IMR-90 (cell line): ENCODE measurements around the gene EPGN. TPM values are rescaled to one million over a fixed set of nuclear protein-coding genes. Genes with fewer than 3 reads are reported as not detected.

ENCODE experiments used
- ATAC-seq: fragments of 200-7000 bp; cut with Tn5 transposase; 2 replicates; pipeline ENCODE4 v1.9.1; 2020; ENCODE audit warnings: low read depth, mild to moderate bottlenecking, moderate library complexity
- BruUV-seq: library from RNA; stranded (reverse); fragments of 400-500 nt; replicated peaks from 2 replicates; lab custom pipeline; 2021; lab: Mats Ljungman, UMichigan
- CTCF ChIA-PET: fragments of 300-600 bp; formaldehyde crosslinking; extraction: SDS; loops from one replicate; lab custom pipeline; 2021; ENCODE audit warnings: antibody characterized with exemption; lab: Yijun Ruan, JAX
- POLR2A ChIA-PET: fragments of 300-600 bp; sonication (Branson Sonifier 250); formaldehyde crosslinking; loops from one replicate; lab custom pipeline; 2022; ENCODE audit warnings: antibody characterized with exemption; ENCODE audit not compliant: unreplicated experiment; lab: Charles Lee
- DNase-seq: peaks from one replicate; pipeline ENCODE4 v3.0.0; 2013
- H2AFZ ChIP-seq: replicated peaks from 2 replicates; pipeline ENCODE3; 2013; ENCODE audit warnings: low read length, mild to moderate bottlenecking; ENCODE audit not compliant: poor library complexity
- H2AK5ac ChIP-seq: 2 replicates; pipeline ENCODE4 v1.6.1; 2013; ENCODE audit warnings: low read depth, low read length, inconsistent platforms
- H2AK9ac ChIP-seq: replicated peaks from 2 replicates; pipeline ENCODE3; 2013; ENCODE audit warnings: mild to moderate bottlenecking, low read depth, low read length, moderate library complexity; ENCODE audit not compliant: poor library complexity
- H2BK120ac ChIP-seq: 2 replicates; pipeline ENCODE4 v1.6.1; 2013; ENCODE audit warnings: low read depth, low read length, inconsistent platforms
- H2BK15ac ChIP-seq: 3 replicates; pipeline ENCODE4 v1.6.1; 2013; ENCODE audit warnings: low read depth, low read length, inconsistent platforms
- H2BK20ac ChIP-seq: 2 replicates; pipeline ENCODE4 v1.6.1; 2013; ENCODE audit warnings: low read depth, mild to moderate bottlenecking, inconsistent platforms, low read length, moderate library complexity
- H2BK5ac ChIP-seq: 2 replicates; pipeline ENCODE4 v1.6.1; 2013; ENCODE audit warnings: mild to moderate bottlenecking, low read depth, low read length, inconsistent platforms; ENCODE audit not compliant: poor library complexity, severe bottlenecking
- H3K14ac ChIP-seq: replicated peaks from 2 replicates; pipeline ENCODE4 v1.6.1; 2013; ENCODE audit warnings: low read depth, low read length, inconsistent platforms
- H3K18ac ChIP-seq: 2 replicates; pipeline ENCODE4 v1.6.1; 2013; ENCODE audit warnings: low read depth, low read length, control low read depth
- H3K23ac ChIP-seq: 2 replicates; pipeline ENCODE4 v1.6.1; 2013; ENCODE audit warnings: low read depth, low read length, inconsistent platforms
- H3K27ac ChIP-seq: 2 replicates; pipeline ENCODE4 v1.5.1; 2013; ENCODE audit warnings: mild to moderate bottlenecking, control low read depth, low read length; ENCODE audit not compliant: insufficient read depth
- H3K27me3 ChIP-seq: 2 replicates; pipeline ENCODE4 v1.6.1; 2013; ENCODE audit warnings: low read length; ENCODE audit not compliant: control insufficient read depth, insufficient read depth
- H3K36me3 ChIP-seq: 2 replicates; pipeline ENCODE4 v1.6.1; 2013; ENCODE audit warnings: low read length, mixed read lengths; ENCODE audit not compliant: control insufficient read depth, insufficient read depth
- H3K4ac ChIP-seq: 2 replicates; pipeline ENCODE4 v1.6.1; 2013; ENCODE audit warnings: low read depth, low read length, inconsistent platforms
- H3K4me1 ChIP-seq: 2 replicates; pipeline ENCODE4 v1.6.1; 2013; ENCODE audit warnings: low read length, mixed read lengths; ENCODE audit not compliant: control insufficient read depth, insufficient read depth
- H3K4me2 ChIP-seq: 2 replicates; pipeline ENCODE4 v1.6.1; 2013; ENCODE audit warnings: low read depth, mild to moderate bottlenecking, control low read depth, low read length, moderate library complexity
- H3K4me3 ChIP-seq: 2 replicates; pipeline ENCODE4 v1.5.1; 2013; ENCODE audit warnings: low read depth, mild to moderate bottlenecking, control low read depth, low read length, moderate library complexity; ENCODE audit not compliant: insufficient read depth
- H3K56ac ChIP-seq: 2 replicates; pipeline ENCODE4 v1.6.1; 2013; ENCODE audit warnings: low read length, inconsistent platforms; ENCODE audit not compliant: insufficient read depth; ENCODE audit errors: extremely low read depth
- H3K79me1 ChIP-seq, 2 experiments: 2 replicates each; pipeline ENCODE4 v1.6.1; 2013; ENCODE audit warnings: low read length in 2 of 2, inconsistent platforms in 1 of 2, low read depth in 1 of 2
- H3K9ac ChIP-seq: 2 replicates; pipeline ENCODE4 v1.6.1; 2013; ENCODE audit warnings: low read depth, low read length, control low read depth
- H3K9me1 ChIP-seq: 2 replicates; pipeline ENCODE4 v1.6.1; 2013; ENCODE audit warnings: low read length, inconsistent platforms; ENCODE audit not compliant: insufficient read depth
- H3K9me3 ChIP-seq: 2 replicates; pipeline ENCODE4 v1.6.1; 2013; ENCODE audit warnings: low read length; ENCODE audit not compliant: control insufficient read depth, insufficient read depth
- H4K20me1 ChIP-seq: 2 replicates; pipeline ENCODE4 v1.6.1; 2013; ENCODE audit warnings: low read length, inconsistent platforms; ENCODE audit not compliant: insufficient read depth
- H4K5ac ChIP-seq: 2 replicates; pipeline ENCODE4 v1.6.1; 2013; ENCODE audit warnings: mild to moderate bottlenecking, low read depth, low read length, control low read depth
- H4K8ac ChIP-seq, 2 experiments: 2 replicates each; pipeline ENCODE4 v1.6.1; 2013; ENCODE audit warnings: low read depth in 2 of 2, low read length in 2 of 2, control low read depth in 1 of 2, inconsistent platforms in 1 of 2
- H4K91ac ChIP-seq: 2 replicates; pipeline ENCODE4 v1.6.1; 2013; ENCODE audit warnings: low read depth, low read length, inconsistent platforms; ENCODE audit not compliant: insufficient read depth
- BHLHE40 ChIP-seq: fragments of 150-350 bp; IDR thresholded peaks from 2 replicates; pipeline ENCODE4 v1.6.1; 2016; ENCODE audit warnings: mild to moderate bottlenecking, low read depth, low read length
- CEBPB ChIP-seq: IDR thresholded peaks from 2 replicates; pipeline ENCODE4 v1.6.1; 2012; ENCODE audit warnings: low read depth, low read length, improper control_type of control experiment
- CHD1 ChIP-seq: IDR thresholded peaks from 2 replicates; pipeline ENCODE4 v1.6.1; 2012; ENCODE audit warnings: low read depth, low read length, improper control_type of control experiment
- FOS ChIP-seq: fragments of 150-350 bp; IDR thresholded peaks from 2 replicates; pipeline ENCODE4 v1.6.1; 2016; ENCODE audit warnings: low read depth, low read length
- MAFK ChIP-seq: IDR thresholded peaks from 2 replicates; pipeline ENCODE4 v1.6.1; 2012; ENCODE audit warnings: low read depth, low read length, improper control_type of control experiment
- MAZ ChIP-seq: IDR thresholded peaks from 2 replicates; pipeline ENCODE4 v1.6.1; 2012; ENCODE audit warnings: low read depth, mild to moderate bottlenecking, low read length, improper control_type of control experiment, moderate library complexity, borderline replicate concordance
- MXI1 ChIP-seq: IDR thresholded peaks from 2 replicates; pipeline ENCODE4 v1.6.1; 2012; ENCODE audit warnings: low read depth, mild to moderate bottlenecking, low read length, moderate library complexity, borderline replicate concordance
- NFE2L2 ChIP-seq: fragments of 150-350 bp; IDR thresholded peaks from 2 replicates; pipeline ENCODE4 v1.6.1; 2016; ENCODE audit warnings: low read depth, mild to moderate bottlenecking, low read length
- POLR2A ChIP-seq: IDR thresholded peaks from 2 replicates; pipeline ENCODE4 v1.6.1; 2012; ENCODE audit warnings: mild to moderate bottlenecking, low read depth, low read length
- RAD21 ChIP-seq: IDR thresholded peaks from 2 replicates; pipeline ENCODE4 v1.6.1; 2012; ENCODE audit warnings: low read length, improper control_type of control experiment
- RCOR1 ChIP-seq: IDR thresholded peaks from 2 replicates; pipeline ENCODE4 v1.6.1; 2012; ENCODE audit warnings: mild to moderate bottlenecking, low read length, improper control_type of control experiment; ENCODE audit not compliant: insufficient replicate concordance
- RFX5 ChIP-seq: IDR thresholded peaks from 2 replicates; pipeline ENCODE4 v1.8.0; 2012; ENCODE audit warnings: low read depth, mild to moderate bottlenecking, low read length, moderate library complexity
- SMC3 ChIP-seq: fragments of 150-350 bp; IDR thresholded peaks from 2 replicates; pipeline ENCODE4 v1.6.1; 2016; ENCODE audit warnings: low read depth, mild to moderate bottlenecking, antibody characterized with exemption, low read length, moderate library complexity
- WGBS, 2 experiments: methylation state at CpG; one replicate each; pipeline versions ENCODE4 v1.1.5 to v1.1.7; 2013; ENCODE audit warnings: missing lambda C conversion rate in 2 of 2; ENCODE audit not compliant: insufficient read length in 1 of 2; ENCODE audit errors: extremely low coverage in 2 of 2; 5-methylcytosine and 5-hydroxymethylcytosine counted together
- dilution Hi-C: fragments of 300-500 bp; cut with HindIII; formaldehyde crosslinking; loops from one replicate; pipeline ENCODE4 v1.14.3; 2018; ENCODE audit warnings: low sequenced_read_pairs; ENCODE audit not compliant: unreplicated experiment
- in situ Hi-C: fragments of 300-500 bp; cut with MboI; formaldehyde crosslinking; loops from 3 replicates; pipeline ENCODE4 v1.14.3; 2019; ENCODE audit warnings: low sequenced_read_pairs, inconsistent platforms, mixed read lengths
- intact Hi-C: fragments of 100-400 bp; cut with micrococcal nuclease; formaldehyde crosslinking; loops from 2 replicates; pipeline ENCODE4 v1.10.0; 2022
- polyA plus RNA-seq, 3 experiments: library from polyadenylated mRNA; depleted of rRNA; stranded (reverse); fragments of >200 nt; gene quantifications; 2 replicates each; pipeline ENCODE4 v1.2.3, GENCODE V29; 2012; ENCODE audit warnings: low replicate concordance in 1 of 3
- total RNA-seq: library from RNA; depleted of rRNA; stranded (reverse); fragments of >200 nt; gene quantifications from 2 replicates; pipeline ENCODE4 v1.2.3, GENCODE V29; 2012
- TF ChIP-seq, protein P1 (sequence below): conservative IDR thresholded peaks from 2 replicates; pipeline ENCODE4 v1.5.1; 2012; ENCODE audit warnings: mild to moderate bottlenecking, low read depth, low read length, improper control_type of control experiment
- TF ChIP-seq, protein P2 (sequence below): fragments of 150-350 bp; IDR thresholded peaks from 2 replicates; pipeline ENCODE4 v1.6.1; 2017; ENCODE audit warnings: mild to moderate bottlenecking, antibody characterized with exemption, low read length, low read depth
- TF ChIP-seq, protein P3 (sequence below): fragments of 150-350 bp; IDR thresholded peaks from 2 replicates; pipeline ENCODE4 v1.6.1; 2016; ENCODE audit warnings: low read depth, mild to moderate bottlenecking, low read length, moderate library complexity, borderline replicate concordance

EPGN gene
- total and polyA plus RNA-seq, 2 of the 4 experiments (the other 2 are of a cell fraction) = 0.18 TPM; not detected in 1

DNA sequence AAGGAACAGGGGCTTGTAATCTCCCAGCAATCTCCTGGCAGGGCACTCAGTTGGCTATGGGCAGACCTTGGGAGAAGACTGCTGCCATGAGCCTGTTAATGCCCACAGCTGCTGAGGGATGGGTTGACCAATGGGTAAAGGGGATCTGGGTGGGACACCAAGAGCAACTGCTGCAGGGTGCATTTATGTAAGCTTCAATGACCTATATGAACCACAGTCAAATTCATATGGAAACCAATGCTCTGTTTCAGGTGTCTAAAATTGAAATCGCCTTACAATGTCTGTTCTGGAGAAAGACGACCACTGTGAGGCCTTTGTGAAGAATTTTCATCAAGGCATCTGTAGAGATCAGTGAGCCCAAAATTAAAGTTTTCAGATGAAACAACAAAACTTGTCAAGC, 6.1 kb downstream of the EPGN start:
- no peak overlapping the region for H2BK15ac ChIP-seq
- H3K56ac ChIP-seq = no peak overlapping the region
- ChIA-PET CTCF (interaction anchor here (1.3 kb wide), 2 partner anchors 84 to 366 kb away, joined by 3 read pairs; no protein-coding TSS in a partner anchor), POLR2A (no interaction called here)
- peaks cover 2% of the 10 kb centered on the region; the same call in 1 of the 2 replicates for H3K27me3 ChIP-seq
- H3K4me3 ChIP-seq = no peak overlapping the region
- H3K9me1 ChIP-seq = no peaks in the 10 kb centered on the region
- ATAC-seq = no peak
- H2BK20ac ChIP-seq = no peak overlapping the region
- dilution Hi-C loops = no loop called here
- H3K4me1 ChIP-seq = no peaks in the 10 kb centered on the region
- H2BK120ac ChIP-seq = no peak overlapping the region
- no peak overlapping the region for H4K91ac ChIP-seq
- intact Hi-C loops = loop anchor here (5.0 kb wide), 1 partner anchor 652 kb away; no protein-coding TSS in a partner anchor
- BruUV-seq = no TSS peak
- H3K4ac ChIP-seq = no peak overlapping the region
- H4K5ac ChIP-seq = no peak overlapping the region
- no peak overlapping the region for H3K27ac ChIP-seq
- no peak overlapping the region for H2AFZ ChIP-seq
- H3K9me3 ChIP-seq = no peaks in the 10 kb centered on the region
- no peak overlapping the region for H3K23ac ChIP-seq
- no peak overlapping the region for H3K18ac ChIP-seq
- H4K20me1 ChIP-seq = no peaks in the 10 kb centered on the region
- H3K4me2 ChIP-seq = no peak overlapping the region
- H2AK9ac ChIP-seq = no peak overlapping the region
- no peaks in the 10 kb centered on the region for H3K79me1 ChIP-seq
- TF ChIP-seq, protein P1, sequence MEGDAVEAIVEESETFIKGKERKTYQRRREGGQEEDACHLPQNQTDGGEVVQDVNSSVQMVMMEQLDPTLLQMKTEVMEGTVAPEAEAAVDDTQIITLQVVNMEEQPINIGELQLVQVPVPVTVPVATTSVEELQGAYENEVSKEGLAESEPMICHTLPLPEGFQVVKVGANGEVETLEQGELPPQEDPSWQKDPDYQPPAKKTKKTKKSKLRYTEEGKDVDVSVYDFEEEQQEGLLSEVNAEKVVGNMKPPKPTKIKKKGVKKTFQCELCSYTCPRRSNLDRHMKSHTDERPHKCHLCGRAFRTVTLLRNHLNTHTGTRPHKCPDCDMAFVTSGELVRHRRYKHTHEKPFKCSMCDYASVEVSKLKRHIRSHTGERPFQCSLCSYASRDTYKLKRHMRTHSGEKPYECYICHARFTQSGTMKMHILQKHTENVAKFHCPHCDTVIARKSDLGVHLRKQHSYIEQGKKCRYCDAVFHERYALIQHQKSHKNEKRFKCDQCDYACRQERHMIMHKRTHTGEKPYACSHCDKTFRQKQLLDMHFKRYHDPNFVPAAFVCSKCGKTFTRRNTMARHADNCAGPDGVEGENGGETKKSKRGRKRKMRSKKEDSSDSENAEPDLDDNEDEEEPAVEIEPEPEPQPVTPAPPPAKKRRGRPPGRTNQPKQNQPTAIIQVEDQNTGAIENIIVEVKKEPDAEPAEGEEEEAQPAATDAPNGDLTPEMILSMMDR = no peak
- TF ChIP-seq NFE2L2 (no peak), RCOR1 (no peak), SMC3 (no peak), MAZ (no peak), CEBPB (no peak), MXI1 (no peak), MAFK (no peak), FOS (no peak), BHLHE40 (no peak), RAD21 (no peak), CHD1 (no peak), POLR2A (no peak), RFX5 (no peak)
- TF ChIP-seq, protein P2, sequence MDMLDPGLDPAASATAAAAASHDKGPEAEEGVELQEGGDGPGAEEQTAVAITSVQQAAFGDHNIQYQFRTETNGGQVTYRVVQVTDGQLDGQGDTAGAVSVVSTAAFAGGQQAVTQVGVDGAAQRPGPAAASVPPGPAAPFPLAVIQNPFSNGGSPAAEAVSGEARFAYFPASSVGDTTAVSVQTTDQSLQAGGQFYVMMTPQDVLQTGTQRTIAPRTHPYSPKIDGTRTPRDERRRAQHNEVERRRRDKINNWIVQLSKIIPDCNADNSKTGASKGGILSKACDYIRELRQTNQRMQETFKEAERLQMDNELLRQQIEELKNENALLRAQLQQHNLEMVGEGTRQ = no peak
- TF ChIP-seq, protein P3, sequence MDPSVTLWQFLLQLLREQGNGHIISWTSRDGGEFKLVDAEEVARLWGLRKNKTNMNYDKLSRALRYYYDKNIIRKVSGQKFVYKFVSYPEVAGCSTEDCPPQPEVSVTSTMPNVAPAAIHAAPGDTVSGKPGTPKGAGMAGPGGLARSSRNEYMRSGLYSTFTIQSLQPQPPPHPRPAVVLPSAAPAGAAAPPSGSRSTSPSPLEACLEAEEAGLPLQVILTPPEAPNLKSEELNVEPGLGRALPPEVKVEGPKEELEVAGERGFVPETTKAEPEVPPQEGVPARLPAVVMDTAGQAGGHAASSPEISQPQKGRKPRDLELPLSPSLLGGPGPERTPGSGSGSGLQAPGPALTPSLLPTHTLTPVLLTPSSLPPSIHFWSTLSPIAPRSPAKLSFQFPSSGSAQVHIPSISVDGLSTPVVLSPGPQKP = no peak
- no peak overlapping the region for H3K9ac ChIP-seq
- no CpG with 5 or more reads among the region's 2 CpGs for WGBS, 2 experiments
- H2BK5ac ChIP-seq = no peak overlapping the region
- in situ Hi-C loops = loop anchor here (5.0 to 25.0 kb wide), 2 partner anchors 137 to 652 kb away; no protein-coding TSS in a partner anchor
- DNase-seq = no peak
- no peak overlapping the region for H3K14ac ChIP-seq
- no peak overlapping the region for H2AK5ac ChIP-seq
- H4K8ac ChIP-seq = no peak overlapping the region
- no peaks in the 10 kb centered on the region for H3K36me3 ChIP-seq
